K562 treated with DMSO at 1 percent for 12 hours (cell line): ENCODE measurements around the gene SRM. TPM values are rescaled to one million over a fixed set of nuclear protein-coding genes. Genes with fewer than 3 reads are reported as not detected.

ENCODE experiments used
- total RNA-seq: library from RNA; unstranded; fragments of 300-600 nt; gene quantifications from 2 replicates; pipeline ENCODE4 v1.2.3, GENCODE V29; 2022; ENCODE audit not compliant: insufficient read depth

Gene SRM
- total RNA-seq, result 70.5 and 71.3 TPM in 2 replicates

DNA sequence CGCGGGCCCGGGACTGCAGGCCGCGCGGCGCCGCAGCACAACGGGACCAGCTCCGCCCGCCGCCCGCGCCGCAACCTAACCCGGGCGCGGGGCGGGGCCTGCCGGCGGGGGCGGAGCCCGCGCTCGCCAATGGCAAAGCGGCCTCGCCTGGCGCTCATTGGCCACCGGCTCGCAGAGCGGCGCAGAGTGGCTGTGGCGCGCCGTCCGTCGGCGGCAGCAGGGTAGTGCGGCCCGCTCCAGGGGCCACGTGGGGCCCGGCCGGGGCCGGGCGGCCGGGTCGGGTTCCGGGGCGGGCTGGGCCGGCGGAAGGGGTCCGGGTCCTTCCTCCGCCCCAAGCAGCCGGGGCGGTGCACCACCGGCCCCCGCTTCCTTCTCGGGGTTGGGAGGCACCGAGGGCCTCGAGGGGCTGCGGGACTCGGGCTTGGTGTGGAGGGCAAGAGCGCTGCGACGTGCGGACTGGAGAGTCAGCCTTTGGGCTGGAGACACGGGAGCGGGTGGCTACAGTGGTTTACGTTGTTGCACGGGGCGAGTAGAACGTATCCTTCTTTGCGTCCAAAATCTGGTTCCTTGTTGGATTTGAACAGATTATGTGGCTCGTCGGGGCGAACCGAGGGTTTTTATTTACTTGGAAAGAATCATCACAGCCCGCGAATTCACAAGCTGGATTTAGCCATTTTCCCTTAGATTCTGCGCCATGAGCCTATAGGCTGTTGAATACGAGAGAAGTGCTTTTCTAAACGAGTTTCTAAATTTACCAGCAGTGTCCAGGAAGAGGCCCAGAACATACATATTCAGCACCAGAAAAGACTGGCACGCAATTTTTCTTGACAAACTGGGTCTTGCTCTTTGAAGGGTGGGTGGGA is at the start of gene SRM:
Gene SRM, minus strand, starts transcription at position 51 of the 863 bp plus-strand sequence. CDS start 75 bp downstream, outside the sequence.

DNA sequence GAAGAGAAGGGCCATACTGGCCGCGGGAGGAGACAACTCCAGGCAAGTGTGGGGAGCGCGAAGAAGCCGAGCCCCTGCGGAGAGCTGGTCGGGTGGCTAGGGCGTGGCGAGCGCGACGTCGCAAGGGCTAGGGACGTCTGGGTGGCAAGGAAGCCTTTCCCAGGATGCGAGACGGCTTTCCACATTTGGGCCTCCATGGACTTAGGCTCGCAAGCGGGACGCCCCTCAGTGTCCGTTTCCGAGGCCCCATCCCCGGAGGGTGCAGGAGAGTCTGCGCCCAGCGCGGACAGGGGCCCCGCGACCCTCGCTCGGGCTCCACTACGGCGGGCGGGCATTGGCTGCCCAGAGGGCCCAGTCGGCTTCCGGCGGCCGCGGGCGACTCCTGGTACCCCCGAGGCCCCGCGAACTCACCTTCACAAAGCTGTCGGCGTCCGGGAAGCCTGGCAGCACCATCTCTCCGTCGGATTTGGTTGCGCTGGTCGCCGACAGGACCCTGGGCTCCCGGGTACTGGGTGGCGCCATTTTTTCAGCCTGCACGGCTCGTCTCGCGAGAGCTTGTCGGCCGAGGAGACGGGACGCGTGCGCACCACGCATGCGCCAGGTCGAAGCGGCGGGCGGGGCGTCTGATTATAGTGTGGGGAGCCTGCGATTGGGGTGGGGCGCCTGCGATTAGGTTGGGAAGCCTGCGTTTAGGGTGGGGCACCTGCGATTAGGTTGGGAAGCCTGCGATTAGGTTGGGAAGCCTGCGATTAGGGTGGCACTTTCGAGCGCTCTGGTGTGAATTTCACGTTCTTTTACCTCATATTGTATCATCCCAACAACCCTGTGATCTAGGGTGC is 39.7 kb upstream of the SRM start, which contains the start of gene EXOSC10:
Gene EXOSC10, minus strand, starts transcription at position 560 of the 839 bp plus-strand sequence. Its CDS starts 38 bp downstream, at position 522.

DNA sequence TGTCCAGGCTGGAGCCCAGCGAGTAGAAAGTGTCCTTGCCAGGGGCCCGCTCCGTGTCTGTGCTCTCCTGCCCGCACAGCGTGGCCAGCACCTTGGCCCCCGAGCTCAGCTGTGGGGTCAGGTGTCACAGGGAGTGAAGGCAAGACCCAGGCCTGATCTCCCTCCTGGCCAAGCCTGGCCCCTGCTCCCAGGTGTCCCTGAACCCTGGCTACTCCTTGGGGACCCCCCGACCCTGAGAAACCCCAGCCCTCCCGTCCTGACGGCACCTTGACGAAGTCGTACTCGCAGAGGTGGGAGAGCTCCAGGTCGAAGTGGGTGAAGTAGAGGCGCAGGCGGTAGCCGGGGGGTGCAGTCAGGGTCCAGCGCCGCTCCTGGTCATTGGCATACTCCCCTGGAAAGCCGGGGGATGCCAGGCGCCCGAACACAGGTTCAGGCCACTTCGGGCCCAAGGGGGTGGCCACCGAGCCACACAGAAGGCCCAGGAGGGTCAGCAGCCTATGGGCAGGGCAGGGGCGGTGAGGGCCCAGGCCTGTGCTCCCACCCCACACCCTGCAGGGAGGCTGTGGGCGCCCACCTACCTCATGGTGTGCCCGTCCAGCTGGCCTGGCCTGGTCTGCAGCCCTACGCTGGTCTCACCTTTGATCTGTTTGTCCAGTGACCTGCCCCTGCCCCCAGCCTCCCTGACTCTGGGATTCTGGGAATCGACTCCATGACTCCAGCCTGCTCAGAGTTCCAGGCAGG is 13.0 kb downstream of the SRM start, which contains the start of gene MASP2:
Gene MASP2, minus strand, starts transcription at position 615 of the 741 bp plus-strand sequence. Its CDS starts 32 bp downstream, at position 583.

DNA sequence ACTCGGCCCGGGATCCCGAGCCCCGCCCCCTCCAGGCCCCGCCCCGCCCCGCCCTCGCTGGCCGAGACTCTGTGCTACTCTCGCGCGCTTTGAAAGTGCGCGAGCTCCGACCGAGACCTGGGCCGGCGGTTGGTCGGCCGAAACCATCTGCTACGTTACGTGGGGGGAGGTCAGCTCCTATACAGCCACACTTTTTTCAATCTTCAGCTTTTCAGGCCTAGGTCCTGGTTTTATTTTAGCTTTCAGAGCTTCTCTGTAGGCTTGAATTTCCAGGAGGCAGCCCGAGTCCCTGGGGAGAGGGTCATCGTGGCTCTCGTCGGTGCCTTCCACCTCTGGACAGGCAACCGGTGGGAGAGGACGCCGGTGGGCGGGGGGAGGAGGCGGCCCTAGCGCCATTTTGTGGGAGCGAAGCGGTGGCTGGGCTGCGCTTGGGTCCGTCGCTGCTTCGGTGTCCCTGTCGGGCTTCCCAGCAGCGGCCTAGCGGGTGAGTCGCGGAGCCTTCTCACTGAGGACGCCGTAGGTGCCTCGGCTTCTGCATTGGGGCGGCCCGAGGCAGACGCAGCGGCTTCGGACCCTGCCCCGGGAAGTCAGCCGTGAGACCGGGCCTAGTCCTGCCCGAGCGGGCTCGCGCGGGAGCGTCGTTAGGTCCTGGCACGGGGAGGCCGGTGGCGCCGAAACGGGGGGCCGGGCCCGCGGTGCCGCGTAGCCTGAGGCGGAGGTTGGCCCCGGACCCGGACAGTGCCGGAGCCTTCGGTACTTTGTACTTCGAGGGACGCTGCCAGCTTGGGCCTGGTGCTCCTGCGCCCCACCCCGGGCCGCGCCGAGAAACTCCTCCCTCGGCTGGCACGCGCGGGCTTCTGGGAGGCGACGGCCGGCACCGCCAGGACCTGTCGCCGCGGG is 47.3 kb downstream of the SRM start, which contains the start of gene TARDBP:
Gene TARDBP, plus strand, starts transcription at position 395 of the 900 bp plus-strand sequence. CDS start 1,074 bp downstream, outside the sequence.

Other genes with a start within 250 kb of the SRM start
- gene TARDBP, start 47.4 kb downstream of the SRM start, total RNA-seq, result 78.9 and 193 TPM in 2 replicates
- gene MASP2, start 12.8 kb downstream of the SRM start, total RNA-seq, result 0.57 and 2.4 TPM in 2 replicates
- 48.2 and 101 TPM in 2 replicates for gene EXOSC10, start 39.9 kb upstream of the SRM start, total RNA-seq
- not detected in 2 replicates for gene ANGPTL7, start 129.3 kb upstream of the SRM start, total RNA-seq
- 23.2 and 75.0 TPM in 2 replicates for gene MTOR, start 202.5 kb upstream of the SRM start, total RNA-seq
- 11.7 and 18.7 TPM in 2 replicates for gene UBIAD1, start 213.2 kb upstream of the SRM start, total RNA-seq